Measurements from ENCODE around the gene AJM1. TPM values are rescaled to one million over a fixed set of nuclear protein-coding genes. Genes with fewer than 3 reads are reported as not detected.

The AJM1 gene
- total and polyA plus RNA-seq, 9 donors = 0.48 to 2.4 (median 1.2) TPM; not detected in 1

DNA sequence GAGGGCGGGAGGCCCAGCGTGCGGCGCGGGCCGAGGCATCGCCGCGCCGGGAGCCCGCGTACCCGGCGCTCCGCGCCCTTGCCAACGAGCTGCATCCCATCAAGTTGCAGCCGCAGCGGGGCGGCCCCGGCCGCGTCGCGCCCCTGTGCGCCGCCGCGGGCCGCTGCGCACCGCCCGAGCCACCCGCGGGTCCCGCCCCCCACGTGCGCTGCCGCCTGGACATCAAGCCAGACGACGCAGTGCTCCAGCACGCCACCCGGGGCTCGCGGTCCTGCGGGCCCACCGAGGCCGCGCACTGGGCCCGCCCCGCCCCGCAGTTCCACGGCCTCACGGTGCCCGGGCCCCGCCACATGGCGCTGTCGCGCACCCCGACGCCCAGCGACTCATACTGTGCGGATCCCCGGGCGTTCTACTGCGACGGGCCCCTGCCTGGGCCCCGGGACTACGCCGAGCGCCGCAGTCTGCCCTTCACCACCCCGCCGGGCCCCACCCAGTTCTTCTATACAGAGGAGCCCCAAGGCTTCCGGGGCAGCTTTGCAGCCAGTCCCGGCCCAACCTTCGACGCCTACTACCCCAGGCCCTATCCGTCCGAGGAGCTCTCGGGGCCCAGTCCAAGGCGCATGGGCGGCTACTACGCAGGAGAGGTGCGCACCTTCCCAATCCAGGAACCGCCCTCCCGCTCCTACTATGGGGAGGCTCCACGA lies 2.6 kb downstream of the AJM1 start:
- Histone ChIP-seq H3K27me3 (peaks cover 14% of the 10 kb centered on the region), H3K27ac (no peak overlapping the region), H3K4me3 (no peak overlapping the region), H3K9me3 (no peaks in the 10 kb centered on the region), H3K4me1 (ENCODE audit: insufficient read depth) (peaks cover 17% of the 10 kb centered on the region), H3K36me3 (no peaks in the 10 kb centered on the region)
- TF ChIP-seq POLR2A (IDR thresholded peaks at IDR 0.05) (no peak), EP300 (IDR thresholded peaks at IDR 0.05) (no peak)
- TF ChIP-seq, protein P1, sequence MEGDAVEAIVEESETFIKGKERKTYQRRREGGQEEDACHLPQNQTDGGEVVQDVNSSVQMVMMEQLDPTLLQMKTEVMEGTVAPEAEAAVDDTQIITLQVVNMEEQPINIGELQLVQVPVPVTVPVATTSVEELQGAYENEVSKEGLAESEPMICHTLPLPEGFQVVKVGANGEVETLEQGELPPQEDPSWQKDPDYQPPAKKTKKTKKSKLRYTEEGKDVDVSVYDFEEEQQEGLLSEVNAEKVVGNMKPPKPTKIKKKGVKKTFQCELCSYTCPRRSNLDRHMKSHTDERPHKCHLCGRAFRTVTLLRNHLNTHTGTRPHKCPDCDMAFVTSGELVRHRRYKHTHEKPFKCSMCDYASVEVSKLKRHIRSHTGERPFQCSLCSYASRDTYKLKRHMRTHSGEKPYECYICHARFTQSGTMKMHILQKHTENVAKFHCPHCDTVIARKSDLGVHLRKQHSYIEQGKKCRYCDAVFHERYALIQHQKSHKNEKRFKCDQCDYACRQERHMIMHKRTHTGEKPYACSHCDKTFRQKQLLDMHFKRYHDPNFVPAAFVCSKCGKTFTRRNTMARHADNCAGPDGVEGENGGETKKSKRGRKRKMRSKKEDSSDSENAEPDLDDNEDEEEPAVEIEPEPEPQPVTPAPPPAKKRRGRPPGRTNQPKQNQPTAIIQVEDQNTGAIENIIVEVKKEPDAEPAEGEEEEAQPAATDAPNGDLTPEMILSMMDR (IDR thresholded peaks at IDR 0.05) = no peak
- intact Hi-C loops (cut with DNase I) = loop anchor here in 1 of 4 donors (5.0 to 10.0 kb wide), 3 partner anchors 50 to 187 kb away; partner anchors contain the start of genes C8G, CCDC183, FBXW5 and FUT7
- 15 to 55% (median 22%) methylated on average over 45 to 88 of the region's 88 CpGs for WGBS, 3 donors
- DNase-seq = no peak

- intact Hi-C loops (cut with DNase I) = loop anchor here in 1 of 4 donors (5.0 to 10.0 kb wide), 3 partner anchors 51 to 187 kb away; partner anchors contain the start of genes C8G, CCDC183, FBXW5 and FUT7
- peaks cover 19% of the 10 kb centered on the region for H3K4me1 ChIP-seq (ENCODE audit: insufficient read depth)
These were observed 3.4 kb downstream of the AJM1 start for GRCh38 chr9:136845465-136846260.

DNA sequence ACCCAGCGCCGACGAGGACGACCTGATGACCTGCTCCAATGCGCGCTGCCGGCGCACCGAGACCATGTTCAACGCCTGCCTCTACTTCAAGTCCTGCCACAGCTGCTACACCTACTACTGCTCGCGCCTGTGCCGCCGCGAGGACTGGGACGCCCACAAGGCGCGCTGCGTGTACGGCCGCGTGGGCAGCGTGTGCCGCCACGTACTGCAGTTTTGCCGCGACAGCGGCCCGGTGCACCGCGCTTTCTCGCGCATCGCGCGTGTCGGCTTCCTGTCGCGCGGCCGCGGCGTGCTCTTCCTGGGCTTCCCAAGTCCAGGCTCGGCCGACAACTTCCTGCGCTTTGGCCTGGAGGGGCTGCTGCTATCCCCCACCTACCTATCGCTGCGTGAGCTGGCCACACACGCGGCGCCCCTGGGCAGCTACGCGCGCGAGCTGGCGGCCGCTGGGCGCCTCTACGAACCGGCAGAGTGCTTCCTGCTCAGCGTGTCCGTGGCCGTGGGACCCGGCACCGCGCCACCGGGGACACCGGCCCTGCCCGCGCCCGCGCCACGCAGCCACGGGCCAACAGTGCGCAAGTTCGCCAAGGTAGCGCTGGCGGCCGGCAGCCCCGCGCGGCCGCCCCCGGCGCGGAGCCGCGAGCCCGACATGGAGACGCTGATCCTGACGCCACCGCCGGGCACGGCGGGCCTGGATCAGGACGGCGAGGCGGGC lies 4.3 kb downstream of the AJM1 start:
- DNase-seq = no peak
- TF ChIP-seq, protein P1 (IDR thresholded peaks at IDR 0.05) = no peak
- TF ChIP-seq EP300 (IDR thresholded peaks at IDR 0.05) (no peak), POLR2A (IDR thresholded peaks at IDR 0.05) (no peak)
- Histone ChIP-seq H3K9me3 (no peaks in the 10 kb centered on the region), H3K4me1 (ENCODE audit: insufficient read depth) (peaks cover 19% of the 10 kb centered on the region), H3K36me3 (no peaks in the 10 kb centered on the region), H3K27me3 (peaks cover 14% of the 10 kb centered on the region), H3K27ac (no peak overlapping the region), H3K4me3 (no peak overlapping the region)
- intact Hi-C loops (cut with DNase I) = loop anchor here in 1 of 4 donors (5.0 to 10.0 kb wide), 3 partner anchors 52 to 186 kb away; partner anchors contain the start of genes C8G, CCDC183, FBXW5 and FUT7
- 7 to 9% (median 7%) methylated on average over 97 to 98 of the region's 98 CpGs for WGBS, 3 donors

More at GRCh38 chr9:136845465-136846260, 3.4 kb downstream of the AJM1 start:
- no peak for TF ChIP-seq EP300 (IDR thresholded peaks at IDR 0.05)
- TF ChIP-seq, protein P1 (IDR thresholded peaks at IDR 0.05) = no peak
- no peak for TF ChIP-seq POLR2A (IDR thresholded peaks at IDR 0.05)
- Histone ChIP-seq H3K36me3 (no peaks in the 10 kb centered on the region), H3K4me3 (no peak overlapping the region), H3K27me3 (peaks cover 14% of the 10 kb centered on the region), H3K9me3 (no peaks in the 10 kb centered on the region), H3K27ac (no peak overlapping the region)
- 28 to 44% (median 31%) methylated on average over 72 to 102 of the region's 102 CpGs for WGBS, 3 donors
- no peak for DNase-seq

Data from ovary (tissue), 9 donors.